ENCODE measurements around the gene CRELD2.

The CRELD2 gene

GRCh38 chr22:49882519-49883293 lies 35.7 kb upstream of the CRELD2 start:
- TF ChIP-seq CTCF (IDR thresholded peaks at IDR 0.05; ENCODE audit: control extremely low read depth, extremely low read depth, low read depth, missing control alignments), result no peak
- CTCF ChIA-PET, result interaction anchor here (1.4 to 3.2 kb wide), 2 partner anchors 9 to 12 kb away, joined by 3 to 18 read pairs; no protein-coding TSS in a partner anchor
- DNase-seq (ENCODE audit: extremely low spot score), result no peak
- POLR2A ChIA-PET, result no interaction called here

- no peak for TF ChIP-seq CTCF (IDR thresholded peaks at IDR 0.05; ENCODE audit: control extremely low read depth, extremely low read depth, low read depth, missing control alignments)
- ChIA-PET CTCF (no interaction called here), POLR2A (no interaction called here)
- DNase-seq (ENCODE audit: extremely low spot score), result no peak
Measured at GRCh38 chr22:49883294-49883640, 35.2 kb upstream of the CRELD2 start.

- TF ChIP-seq CTCF (IDR thresholded peaks at IDR 0.05; ENCODE audit: control extremely low read depth, extremely low read depth, low read depth, missing control alignments), result no peak
- POLR2A ChIA-PET, result no interaction called here
- DNase-seq (ENCODE audit: extremely low spot score), result no peak
- CTCF ChIA-PET, result no interaction called here
Measured at GRCh38 chr22:49884075-49884474, 34.4 kb upstream of the CRELD2 start.

- ChIA-PET POLR2A (no interaction called here), CTCF (interaction anchor here (1.4 kb wide), 1 partner anchor 11 kb away, joined by 3 read pairs; no protein-coding TSS in a partner anchor)
- TF ChIP-seq CTCF (IDR thresholded peaks at IDR 0.05; ENCODE audit: control extremely low read depth, extremely low read depth, low read depth, missing control alignments), result no peak
- DNase-seq (ENCODE audit: extremely low spot score), result no peak
Measured at GRCh38 chr22:49884503-49885260, 33.8 kb upstream of the CRELD2 start.

- DNase-seq (ENCODE audit: extremely low spot score), result no peak
- ChIA-PET POLR2A (no interaction called here), CTCF (interaction anchor here (1.4 kb wide), 1 partner anchor 11 kb away, joined by 3 read pairs; no protein-coding TSS in a partner anchor)
- no peak for TF ChIP-seq CTCF (IDR thresholded peaks at IDR 0.05; ENCODE audit: control extremely low read depth, extremely low read depth, low read depth, missing control alignments)
Measured at GRCh38 chr22:49885281-49885680, 33.2 kb upstream of the CRELD2 start.

- TF ChIP-seq CTCF (IDR thresholded peaks at IDR 0.05; ENCODE audit: control extremely low read depth, extremely low read depth, low read depth, missing control alignments), result no peak
- ChIA-PET POLR2A (no interaction called here), CTCF (interaction anchor here (1.4 kb wide), 1 partner anchor 12 kb away, joined by 3 read pairs; no protein-coding TSS in a partner anchor)
- DNase-seq (ENCODE audit: extremely low spot score), result no peak
Measured at GRCh38 chr22:49885881-49886280, 32.6 kb upstream of the CRELD2 start.

All from GM10248 (cell line).